Measurements from ENCODE around the gene TMEM171.

DNA sequence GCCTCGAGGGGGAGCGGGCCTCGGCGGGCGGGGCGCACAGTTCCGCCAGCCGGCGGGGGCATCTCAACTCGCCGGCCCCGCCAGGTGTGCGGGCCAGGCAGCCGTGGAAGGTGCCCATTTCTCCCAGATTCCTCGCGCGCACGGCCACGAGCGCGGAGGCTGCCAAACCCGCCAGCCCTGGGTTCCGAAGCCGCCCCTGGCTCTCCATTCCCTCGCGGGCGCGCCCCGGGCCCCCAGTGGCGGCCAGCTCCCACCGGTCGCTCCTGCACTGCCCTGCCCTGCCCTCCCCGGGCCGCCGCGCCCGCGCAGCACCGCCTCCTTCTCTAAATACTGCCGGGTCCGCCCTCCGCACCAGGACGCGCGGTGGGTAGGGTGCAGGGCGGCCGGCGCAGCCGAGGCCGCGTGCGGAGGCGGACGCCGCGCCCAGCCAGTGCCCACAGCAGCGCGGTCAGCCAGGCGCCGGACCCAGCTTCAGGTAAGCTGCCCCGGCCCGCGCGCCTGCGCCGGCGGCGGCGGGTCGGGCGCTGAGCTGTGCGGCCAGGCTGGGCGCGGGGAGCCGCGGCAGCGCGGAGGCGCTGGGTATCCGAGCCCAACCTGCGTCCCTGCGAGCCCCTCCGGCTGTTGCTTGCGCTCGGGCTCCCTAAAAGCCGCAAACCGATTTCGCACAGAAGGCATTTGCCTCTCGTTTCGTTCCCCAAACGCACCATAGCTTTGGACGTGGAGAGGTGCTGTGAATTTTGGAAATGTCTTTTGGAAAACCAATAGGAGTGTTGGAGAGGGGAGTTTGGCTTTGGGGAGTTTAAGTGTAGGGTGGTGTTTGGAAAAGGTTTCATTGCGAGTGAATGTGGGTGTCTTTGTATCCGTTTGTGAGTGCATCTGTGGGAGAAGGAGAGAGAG lies at the start of gene TMEM171:
- no peak for TF ChIP-seq CTCF (conservative IDR thresholded peaks at IDR 0.05; ENCODE audit: low read depth in 2 of 2)
- TF ChIP-seq POLR2AphosphoS5 (IDR thresholded peaks at IDR 0.05; ENCODE audit: low read depth), result no peak; the same call in none of the 2 replicates
- TF ChIP-seq EZH2 (IDR thresholded peaks at IDR 0.05; ENCODE audit: low read depth, unreplicated experiment), result peak; percentile 58
- no peak for TF ChIP-seq EZH2phosphoT487 (IDR thresholded peaks at IDR 0.05; ENCODE audit: unreplicated experiment)
- no peak for TF ChIP-seq CREB1 (CRISPR knock-in tag; IDR thresholded peaks at IDR 0.05; ENCODE audit: low read depth)
- TF ChIP-seq NANOG (IDR thresholded peaks at IDR 0.05; ENCODE audit: borderline replicate concordance), result no peak
- TF ChIP-seq, protein P1, sequence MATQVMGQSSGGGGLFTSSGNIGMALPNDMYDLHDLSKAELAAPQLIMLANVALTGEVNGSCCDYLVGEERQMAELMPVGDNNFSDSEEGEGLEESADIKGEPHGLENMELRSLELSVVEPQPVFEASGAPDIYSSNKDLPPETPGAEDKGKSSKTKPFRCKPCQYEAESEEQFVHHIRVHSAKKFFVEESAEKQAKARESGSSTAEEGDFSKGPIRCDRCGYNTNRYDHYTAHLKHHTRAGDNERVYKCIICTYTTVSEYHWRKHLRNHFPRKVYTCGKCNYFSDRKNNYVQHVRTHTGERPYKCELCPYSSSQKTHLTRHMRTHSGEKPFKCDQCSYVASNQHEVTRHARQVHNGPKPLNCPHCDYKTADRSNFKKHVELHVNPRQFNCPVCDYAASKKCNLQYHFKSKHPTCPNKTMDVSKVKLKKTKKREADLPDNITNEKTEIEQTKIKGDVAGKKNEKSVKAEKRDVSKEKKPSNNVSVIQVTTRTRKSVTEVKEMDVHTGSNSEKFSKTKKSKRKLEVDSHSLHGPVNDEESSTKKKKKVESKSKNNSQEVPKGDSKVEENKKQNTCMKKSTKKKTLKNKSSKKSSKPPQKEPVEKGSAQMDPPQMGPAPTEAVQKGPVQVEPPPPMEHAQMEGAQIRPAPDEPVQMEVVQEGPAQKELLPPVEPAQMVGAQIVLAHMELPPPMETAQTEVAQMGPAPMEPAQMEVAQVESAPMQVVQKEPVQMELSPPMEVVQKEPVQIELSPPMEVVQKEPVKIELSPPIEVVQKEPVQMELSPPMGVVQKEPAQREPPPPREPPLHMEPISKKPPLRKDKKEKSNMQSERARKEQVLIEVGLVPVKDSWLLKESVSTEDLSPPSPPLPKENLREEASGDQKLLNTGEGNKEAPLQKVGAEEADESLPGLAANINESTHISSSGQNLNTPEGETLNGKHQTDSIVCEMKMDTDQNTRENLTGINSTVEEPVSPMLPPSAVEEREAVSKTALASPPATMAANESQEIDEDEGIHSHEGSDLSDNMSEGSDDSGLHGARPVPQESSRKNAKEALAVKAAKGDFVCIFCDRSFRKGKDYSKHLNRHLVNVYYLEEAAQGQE (IDR thresholded peaks at IDR 0.05; ENCODE audit: unreplicated experiment), result no peak
